C4-2B (cell line): Measurements from ENCODE around the gene GNAL.

Experiments used
- H3K27ac ChIP-seq: fragments of 450-650 bp; 2 replicates; pipeline ENCODE4 v1.5.1; 2017
- CTCF ChIP-seq: fragments of 450-650 bp; conservative IDR thresholded peaks from 2 replicates; pipeline ENCODE4 v1.5.1; 2017; ENCODE audit warnings: mild to moderate bottlenecking
- ZFX ChIP-seq: fragments of 450-650 bp; IDR thresholded peaks from 2 replicates; pipeline ENCODE4 v1.6.1; 2017

GNAL gene

GRCh38 chr18:11657152-11657551 lies 31.9 kb upstream of the GNAL start:
- H3K27ac ChIP-seq, result no peak overlapping the region
- TF ChIP-seq CTCF, result no peak
- no peak for TF ChIP-seq ZFX

- no peak for TF ChIP-seq CTCF
- no peak for TF ChIP-seq ZFX
- H3K27ac ChIP-seq, result no peak overlapping the region
Observed at GRCh38 chr18:11657554-11657953, 31.5 kb upstream of the GNAL start.

GRCh38 chr18:11658019-11658418 lies 31.0 kb upstream of the GNAL start:
- H3K27ac ChIP-seq, result no peak overlapping the region
- no peak for TF ChIP-seq CTCF
- no peak for TF ChIP-seq ZFX

- TF ChIP-seq CTCF, result no peak
- TF ChIP-seq ZFX, result no peak
- H3K27ac ChIP-seq, result no peak overlapping the region
Observed at GRCh38 chr18:11658989-11659388, 30.1 kb upstream of the GNAL start.

GRCh38 chr18:11660691-11661090 lies 28.4 kb upstream of the GNAL start:
- TF ChIP-seq CTCF (no peak), ZFX (no peak)
- no peak overlapping the region for H3K27ac ChIP-seq

- H3K27ac ChIP-seq, result no peak overlapping the region
- no peak for TF ChIP-seq ZFX
- TF ChIP-seq CTCF, result no peak
Observed at GRCh38 chr18:11661430-11661829, 27.6 kb upstream of the GNAL start.

- no peak for TF ChIP-seq ZFX
- H3K27ac ChIP-seq, result no peak overlapping the region
Observed at GRCh38 chr18:11663439-11664029, 25.5 kb upstream of the GNAL start.

- no peak for TF ChIP-seq CTCF
- TF ChIP-seq ZFX, result no peak
- H3K27ac ChIP-seq, result no peak overlapping the region
Observed at GRCh38 chr18:11664286-11664685, 24.8 kb upstream of the GNAL start.
